NOMO-1 treated with DMSO at 0.1 percent for 48 hours (cell line): Measurements from ENCODE around the gene TCN2.
A peak's percentile ranks its signal among the peaks of the same experiment; 100 is the strongest.
"Not testable (repeated sequence)": the region's sequence is repeated elsewhere in the genome, so short reads cannot be mapped to it uniquely, and the experiment has no call there.

Source experiments
- DNase-seq: peaks from one replicate; lab custom pipeline; 2025; ENCODE audit not compliant: unreplicated experiment; lab: John Stamatoyannopoulos, UW

Gene TCN2

GRCh38 chr22:30606455-30607299 is at the start of gene TCN2:
Gene TCN2 (plus strand): TSS chr22:30607174. CDS start chr22:30607332, 158 bp downstream.
- peak; percentile 49 for DNase-seq

DNA sequence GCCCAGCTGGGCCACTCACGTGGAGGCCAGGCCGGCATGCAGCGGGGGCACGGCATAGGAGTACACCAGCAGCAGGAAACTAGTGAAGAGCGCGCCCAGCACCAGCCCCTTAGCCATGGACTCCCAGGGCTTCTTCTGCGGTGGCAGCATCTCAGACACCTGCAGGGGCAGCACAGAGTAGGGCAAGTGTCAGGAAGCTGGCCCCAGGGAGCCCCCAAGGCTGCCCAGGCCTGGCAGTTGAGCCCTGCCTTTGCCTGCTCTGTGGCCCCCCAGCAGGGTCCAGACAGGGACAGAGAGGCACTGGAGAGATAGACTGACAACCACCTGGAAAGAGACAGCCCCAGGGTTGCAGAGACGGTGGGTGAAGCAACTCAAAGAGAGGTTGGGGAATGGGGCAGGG is 49.7 kb upstream of the TCN2 start:
- DNase-seq = no peak

- no peak for DNase-seq
These were observed 47.1 kb upstream of the TCN2 start for GRCh38 chr22:30559889-30560288.

DNA sequence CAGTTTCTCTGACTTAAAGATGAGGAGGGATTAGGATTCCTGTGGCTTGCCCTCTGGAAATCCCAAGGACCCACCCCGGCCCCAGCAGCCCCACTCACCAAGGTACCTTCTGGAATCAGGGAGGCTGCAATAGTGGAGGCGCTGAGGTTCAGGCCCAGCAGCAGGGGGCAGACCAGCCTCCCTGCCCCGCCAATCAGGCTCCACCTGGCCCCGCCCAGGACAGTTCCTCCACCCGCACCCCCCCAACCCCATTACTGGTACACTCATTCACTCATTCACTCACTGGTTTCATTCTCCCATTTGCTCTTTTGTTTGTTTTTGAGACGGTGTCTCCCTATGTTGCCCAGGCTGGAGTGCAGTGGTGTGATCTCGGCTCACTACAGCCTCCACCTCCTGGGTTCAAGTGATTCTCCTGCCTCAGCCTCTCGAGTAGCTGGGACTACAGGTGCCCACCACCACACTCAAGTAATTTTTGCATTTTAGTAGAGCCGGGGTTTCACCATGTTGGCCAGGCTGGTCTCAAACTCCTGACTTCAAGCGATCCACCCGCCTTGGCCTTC is 46.3 kb upstream of the TCN2 start:
- DNase-seq = not testable (repeated sequence)

DNA sequence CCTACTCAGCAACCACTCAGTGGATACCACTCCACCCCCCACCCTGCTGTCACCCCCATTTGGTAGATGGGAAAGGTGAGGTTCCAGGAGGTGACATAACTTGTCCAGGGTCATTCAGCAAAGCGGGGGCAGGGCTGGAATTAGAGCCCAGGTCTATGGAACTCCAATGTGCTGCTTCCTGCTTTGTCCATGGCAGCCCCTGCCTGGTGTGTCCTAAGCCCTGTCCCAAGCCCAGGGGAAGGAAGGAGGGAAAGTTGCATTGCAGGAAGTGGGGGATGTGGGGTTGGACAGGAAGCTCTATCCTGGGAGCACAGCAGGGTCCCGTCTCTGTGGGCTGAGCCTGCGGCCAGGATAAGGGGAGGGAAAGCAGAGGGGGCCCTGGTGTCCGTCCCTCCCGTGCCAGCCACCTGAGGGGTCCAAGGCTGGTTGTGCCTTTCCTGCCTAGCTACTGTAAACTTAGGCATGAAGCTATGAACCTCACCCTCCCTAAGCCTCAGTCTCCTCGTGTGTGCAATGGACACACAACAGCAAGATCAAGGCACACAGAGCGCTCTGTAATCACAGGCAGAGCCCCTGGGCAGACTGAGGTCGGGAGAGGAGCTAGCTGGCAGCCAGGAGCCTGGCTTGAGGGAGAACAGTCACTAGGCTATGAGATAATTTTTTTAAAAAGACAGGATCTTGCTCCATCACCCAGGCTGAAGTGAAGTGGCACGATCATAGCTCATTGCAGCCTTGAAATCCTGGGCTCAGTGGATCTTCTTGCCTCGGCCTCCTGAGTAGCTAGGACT is 45.4 kb upstream of the TCN2 start:
- DNase-seq = no peak

DNA sequence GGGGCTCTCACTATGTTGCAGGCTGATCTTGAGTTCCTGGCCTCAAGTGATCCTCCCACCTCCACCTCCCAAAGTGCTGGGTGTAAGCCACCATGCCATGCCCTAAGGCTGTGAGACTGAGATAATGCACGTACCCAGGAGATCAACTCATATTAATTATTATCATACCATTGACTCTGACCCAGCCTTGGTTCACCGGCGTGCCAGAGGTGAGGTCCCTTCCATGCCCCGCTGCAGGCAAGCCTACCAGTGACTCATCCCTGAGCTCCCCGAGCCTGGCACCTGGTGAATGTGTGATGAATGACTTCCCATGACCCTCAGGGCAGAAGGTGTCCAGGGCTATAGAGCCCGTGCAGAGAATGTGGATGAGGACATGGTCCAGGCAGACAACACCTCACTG is 44.6 kb upstream of the TCN2 start:
- no peak for DNase-seq

DNA sequence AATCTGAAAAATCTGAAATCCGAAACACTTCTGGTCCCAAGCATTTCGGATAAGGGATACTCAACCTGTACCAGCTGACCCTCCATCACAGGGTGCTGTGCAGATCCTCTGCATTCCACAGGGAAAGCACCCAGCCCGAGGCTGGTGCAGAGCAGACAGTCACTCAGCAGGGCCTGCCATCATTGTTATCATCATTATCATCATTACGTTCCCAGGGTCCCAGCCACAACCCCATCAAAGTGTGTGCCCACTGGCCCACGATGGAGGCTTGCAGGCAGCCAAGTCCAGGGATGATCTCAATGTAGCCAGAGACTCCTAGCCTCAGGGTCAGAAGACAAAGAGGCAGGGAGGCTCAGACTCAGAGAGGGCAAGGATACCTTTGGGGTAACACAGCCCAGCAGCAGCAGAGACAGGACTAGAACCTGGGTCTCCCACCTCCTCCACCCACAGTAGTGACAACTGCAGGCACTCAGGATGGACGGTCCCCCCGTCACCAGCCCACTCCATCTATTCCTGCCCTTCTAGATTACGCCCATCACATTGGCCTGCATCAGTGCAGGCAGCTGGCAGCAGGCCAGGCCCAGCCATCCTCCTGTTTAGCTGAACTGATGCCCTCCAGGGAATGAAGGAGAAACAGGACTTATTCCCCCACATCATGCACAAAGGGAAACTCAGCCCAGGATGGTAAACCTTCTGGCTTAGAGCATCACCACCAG is 42.8 kb upstream of the TCN2 start:
- DNase-seq = no peak

GRCh38 chr22:30564761-30565119 is 42.2 kb upstream of the TCN2 start:
- no peak for DNase-seq

GRCh38 chr22:30565341-30565740 is 41.6 kb upstream of the TCN2 start:
- no peak for DNase-seq

DNA sequence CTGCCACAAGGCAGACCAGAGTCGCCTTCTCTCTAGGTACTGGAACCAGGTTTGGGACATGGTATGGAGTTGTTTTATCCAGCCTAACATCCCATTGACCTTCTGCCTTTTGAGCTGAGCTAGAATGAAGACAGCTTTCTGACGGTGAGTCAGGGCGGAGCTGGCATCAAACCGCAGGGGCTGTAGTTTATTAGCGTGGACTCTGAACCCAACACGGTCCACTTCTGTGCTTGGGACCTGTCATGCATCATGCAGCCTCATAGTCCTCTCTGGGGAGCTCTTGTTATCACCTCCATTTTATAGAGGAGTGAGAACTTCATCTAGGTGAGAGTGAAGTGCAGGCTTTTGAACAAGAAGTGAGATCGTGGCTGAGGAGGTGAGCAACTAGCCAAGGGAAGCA is 40.8 kb upstream of the TCN2 start:
- no peak for DNase-seq

- not testable (repeated sequence) for DNase-seq
These were observed 39.7 kb upstream of the TCN2 start for GRCh38 chr22:30567277-30567676.

GRCh38 chr22:30568137-30568805 is 38.7 kb upstream of the TCN2 start:
- DNase-seq = no peak

DNA sequence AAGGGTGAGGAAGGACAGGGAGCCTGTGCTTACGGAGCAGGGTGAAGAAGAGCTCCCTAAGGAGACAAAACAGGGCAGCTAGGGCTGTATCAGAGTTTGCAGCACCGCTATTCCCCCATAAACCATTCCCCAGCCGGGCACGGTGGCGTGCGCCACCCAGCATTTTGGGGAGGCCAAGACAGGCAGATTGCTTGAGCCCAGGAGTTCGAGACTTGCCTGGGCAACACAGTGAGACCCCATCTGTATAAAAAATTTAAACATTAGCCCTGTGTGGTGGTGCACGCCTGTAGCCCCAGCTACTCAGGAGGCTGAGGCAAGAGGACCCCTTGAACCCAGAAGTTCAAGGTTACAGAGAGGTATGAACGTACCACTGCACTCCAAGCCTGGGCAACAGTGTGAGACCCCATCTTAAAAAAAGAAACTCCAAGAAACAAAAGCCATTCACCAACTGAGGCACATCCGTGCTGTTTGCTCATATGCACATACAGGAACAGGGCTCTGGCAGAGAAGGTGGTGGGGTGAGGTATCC is 37.2 kb upstream of the TCN2 start:
- DNase-seq = no peak

DNA sequence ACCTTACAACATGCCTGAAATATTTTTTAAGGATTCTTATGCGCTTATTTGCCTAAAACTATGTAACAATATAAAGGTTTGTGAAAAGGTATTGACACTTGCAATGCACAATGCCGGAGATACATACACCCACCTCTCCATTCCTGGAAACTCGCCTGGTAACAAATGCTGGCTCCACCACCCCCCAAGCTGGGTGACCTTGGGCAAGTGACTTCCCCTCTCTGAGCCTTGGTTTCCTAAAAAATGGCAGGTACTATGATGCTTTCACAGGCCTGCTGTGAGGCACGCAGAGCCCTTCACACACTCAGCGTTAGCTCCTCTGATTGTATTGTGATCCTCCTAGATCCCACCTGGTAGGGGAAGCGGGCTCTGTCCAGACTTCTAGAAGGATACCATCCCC is 34.8 kb upstream of the TCN2 start:
- no peak for DNase-seq

DNA sequence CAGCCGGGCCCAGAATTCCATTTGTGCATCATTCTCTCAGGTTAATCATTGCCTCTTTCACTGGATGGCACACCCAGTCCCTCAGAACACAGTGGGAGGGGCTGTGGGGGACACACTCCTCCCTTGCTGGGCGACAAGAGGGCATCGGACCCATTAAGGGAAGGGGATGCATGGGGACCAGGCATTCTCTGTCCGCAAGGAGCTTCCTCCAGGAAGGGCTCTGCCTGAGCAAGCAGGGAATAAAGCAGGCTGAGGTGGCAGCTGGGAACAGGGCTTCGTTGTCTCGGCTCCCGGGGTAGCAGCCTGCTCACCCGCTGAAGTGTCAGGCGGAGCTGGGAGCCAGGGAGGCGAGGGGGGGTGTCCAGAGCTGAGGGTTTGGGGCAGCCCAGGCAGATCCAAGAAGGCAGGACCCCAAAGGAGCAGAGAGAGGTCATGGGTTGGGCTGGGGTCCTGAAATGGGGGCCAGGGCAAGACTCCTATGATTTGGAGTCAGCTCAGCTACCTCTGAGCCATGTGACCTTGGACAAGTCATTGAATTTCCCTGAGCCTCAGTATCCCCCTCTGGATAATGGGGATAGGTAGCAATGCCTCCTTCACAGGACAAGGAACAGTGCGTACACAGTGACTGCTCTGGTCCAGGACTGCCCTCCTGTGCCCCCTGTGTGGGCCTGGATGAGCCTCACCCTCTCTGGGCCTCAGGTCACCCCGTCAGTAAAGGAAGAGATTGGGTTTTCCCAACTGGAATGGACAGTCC is 34.0 kb upstream of the TCN2 start:
- DNase-seq = no peak

DNA sequence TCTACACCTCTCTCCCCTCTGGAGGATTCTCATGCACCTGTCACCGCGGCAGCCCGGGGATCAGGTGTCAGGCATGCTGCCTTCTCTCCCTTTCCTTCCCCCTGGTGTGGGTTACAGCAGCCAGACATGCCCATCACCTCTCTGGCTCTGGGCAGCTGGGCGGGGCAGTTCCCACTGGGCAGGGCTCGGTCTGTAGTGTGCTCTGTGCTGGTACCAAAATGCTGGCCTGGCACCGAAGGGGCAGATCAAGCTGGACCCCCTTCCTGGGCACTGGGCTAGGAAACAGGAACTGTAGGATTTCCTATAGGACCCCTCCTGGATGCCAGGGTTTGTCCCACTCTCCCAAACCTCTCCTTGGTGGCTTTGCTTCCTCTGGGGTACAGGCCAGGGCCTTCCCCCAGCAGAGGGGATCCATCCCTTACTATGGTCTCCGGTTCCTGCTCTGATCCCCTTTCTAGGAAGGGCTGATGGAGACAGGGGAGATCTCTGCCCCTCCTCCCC is 33.3 kb upstream of the TCN2 start:
- DNase-seq = no peak

DNA sequence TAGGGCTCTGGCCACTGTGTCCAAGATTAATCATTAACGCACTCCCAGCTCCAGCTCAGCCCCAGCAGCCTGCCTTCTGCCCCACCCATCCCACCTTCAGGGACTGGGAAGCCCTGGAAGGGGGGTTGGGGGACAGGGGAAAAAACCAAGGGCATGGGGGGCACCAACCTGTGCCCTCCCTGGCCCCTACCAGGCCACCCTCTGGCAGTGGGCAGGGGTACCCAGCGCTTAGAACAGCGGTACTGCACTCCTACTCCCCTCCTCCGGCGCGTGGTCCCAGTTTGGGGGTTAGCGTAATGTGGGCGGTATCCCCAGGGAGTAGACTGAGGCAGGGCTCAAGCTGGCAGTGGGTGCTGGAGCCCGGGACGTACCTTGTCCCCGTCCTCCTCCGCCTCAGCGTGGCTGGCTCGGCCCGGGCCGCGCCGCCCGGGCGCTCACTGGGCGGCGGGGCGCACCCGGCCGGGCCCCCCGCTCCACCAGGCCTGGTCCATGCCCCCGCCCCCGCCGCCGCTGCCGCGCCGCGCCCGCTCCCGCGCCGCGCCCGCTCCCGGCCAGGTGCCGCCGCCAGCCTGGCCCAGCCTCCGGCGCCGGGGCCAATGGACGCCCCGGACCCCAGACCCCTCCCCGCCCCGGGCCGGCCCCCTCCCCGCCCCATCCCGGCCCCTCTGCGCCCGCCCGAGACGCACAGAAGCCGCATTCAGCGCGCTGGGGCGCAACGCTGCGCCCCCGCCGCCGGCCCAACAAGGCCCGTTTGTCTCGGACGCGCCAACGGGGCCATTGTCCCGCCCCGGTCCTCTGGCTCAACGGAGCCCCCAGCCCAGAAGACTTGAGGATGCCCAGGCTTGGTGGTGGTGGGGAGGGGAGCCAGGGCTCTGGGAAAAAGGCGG is 32.6 kb upstream of the TCN2 start, which contains the start of gene GAL3ST1:
Gene GAL3ST1, minus strand, starts transcription at position 571 of the 887 bp plus-strand sequence. CDS start 17,273 bp downstream, outside the sequence.
- DNase-seq = no peak

GRCh38 chr22:30574997-30575671 is 31.8 kb upstream of the TCN2 start:
- no peak for DNase-seq
